ENCODE data around the gene PLXNB3.
"Not testable (repeated sequence)": the region's sequence is repeated elsewhere in the genome, so short reads cannot be mapped to it uniquely, and the experiment has no call there.

PLXNB3 gene

DNA sequence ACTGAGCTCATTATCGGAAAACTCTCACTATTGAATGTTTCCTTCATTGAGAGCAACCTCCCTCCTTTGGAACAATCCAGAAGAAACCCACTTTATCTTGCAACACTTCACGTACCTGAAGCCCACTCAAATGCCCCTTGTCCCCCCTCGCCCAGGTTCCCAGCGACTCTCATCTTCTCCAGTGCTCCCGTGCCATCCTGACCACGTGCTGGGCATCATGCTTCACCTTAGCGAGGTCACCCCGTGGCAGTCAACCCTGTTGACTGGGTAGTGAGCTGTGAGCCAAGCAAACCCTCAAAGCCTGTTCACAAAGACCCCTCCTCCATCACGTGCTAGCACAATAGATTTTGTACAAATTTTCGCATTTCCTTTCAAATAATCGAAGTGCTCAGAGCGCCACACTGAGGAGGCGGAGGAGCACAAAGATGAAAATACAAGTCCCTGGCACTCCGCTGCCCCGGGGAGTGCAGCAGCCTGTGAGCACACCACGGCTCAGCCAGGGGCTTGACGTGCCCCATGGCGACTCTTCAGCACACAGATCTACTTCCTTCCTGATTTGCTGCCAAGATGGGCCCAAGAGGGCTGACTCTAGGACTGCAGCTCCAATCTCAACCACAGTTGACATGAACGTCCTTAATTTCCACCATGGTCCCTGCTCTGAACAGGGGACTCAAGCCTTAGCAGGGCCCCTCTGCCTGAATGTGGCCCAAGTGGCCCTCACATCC, 50.7 kb downstream of the PLXNB3 start:
- TF ChIP-seq, protein P1, sequence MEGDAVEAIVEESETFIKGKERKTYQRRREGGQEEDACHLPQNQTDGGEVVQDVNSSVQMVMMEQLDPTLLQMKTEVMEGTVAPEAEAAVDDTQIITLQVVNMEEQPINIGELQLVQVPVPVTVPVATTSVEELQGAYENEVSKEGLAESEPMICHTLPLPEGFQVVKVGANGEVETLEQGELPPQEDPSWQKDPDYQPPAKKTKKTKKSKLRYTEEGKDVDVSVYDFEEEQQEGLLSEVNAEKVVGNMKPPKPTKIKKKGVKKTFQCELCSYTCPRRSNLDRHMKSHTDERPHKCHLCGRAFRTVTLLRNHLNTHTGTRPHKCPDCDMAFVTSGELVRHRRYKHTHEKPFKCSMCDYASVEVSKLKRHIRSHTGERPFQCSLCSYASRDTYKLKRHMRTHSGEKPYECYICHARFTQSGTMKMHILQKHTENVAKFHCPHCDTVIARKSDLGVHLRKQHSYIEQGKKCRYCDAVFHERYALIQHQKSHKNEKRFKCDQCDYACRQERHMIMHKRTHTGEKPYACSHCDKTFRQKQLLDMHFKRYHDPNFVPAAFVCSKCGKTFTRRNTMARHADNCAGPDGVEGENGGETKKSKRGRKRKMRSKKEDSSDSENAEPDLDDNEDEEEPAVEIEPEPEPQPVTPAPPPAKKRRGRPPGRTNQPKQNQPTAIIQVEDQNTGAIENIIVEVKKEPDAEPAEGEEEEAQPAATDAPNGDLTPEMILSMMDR (IDR thresholded peaks at IDR 0.05; ENCODE audit: insufficient read depth, low read depth, low read length, missing control alignments), result no peak
- no peak overlapping the region for H3K4me3 ChIP-seq (ENCODE audit: low read length)
- DNase-seq (ENCODE audit: low read depth), result no peak

DNA sequence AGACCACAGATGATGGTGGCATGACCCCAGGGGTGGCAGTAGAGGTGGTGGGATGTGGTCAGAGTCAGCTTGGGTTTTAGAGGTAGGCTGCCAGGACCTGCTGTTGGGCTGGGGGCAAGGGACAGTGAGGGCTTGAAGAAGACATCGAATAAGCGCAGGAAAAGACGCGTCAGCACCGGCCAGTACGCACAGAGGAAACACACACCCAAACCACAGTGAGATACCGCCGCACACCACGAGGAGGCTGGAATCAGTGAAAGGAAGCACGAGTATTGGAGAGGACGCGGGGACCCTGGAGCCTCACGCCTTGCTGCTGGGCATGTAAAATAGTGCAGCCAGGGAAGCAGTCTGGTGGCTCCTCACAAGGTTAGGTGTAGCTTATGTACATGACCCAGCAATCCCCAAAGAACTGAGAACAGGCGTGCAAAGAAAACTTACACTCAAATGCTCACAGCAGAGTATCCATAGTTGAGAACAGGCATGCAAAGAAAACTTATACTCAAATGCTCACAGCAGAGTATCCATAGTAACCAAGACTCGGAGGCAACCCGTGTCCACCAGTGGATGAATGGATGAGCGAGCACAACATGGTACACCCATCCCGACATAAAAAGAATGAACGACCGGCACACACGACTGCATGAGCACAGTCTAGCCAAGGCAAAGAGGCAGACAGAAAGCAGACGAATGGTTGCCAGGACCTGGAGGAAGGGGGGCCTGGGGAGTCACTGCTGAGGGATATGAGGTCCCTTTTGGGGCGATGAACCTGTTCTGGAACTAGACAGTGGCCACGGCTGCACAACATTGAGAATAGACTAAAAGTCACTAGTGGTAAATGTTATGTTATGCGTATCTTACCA, 53.0 kb downstream of the PLXNB3 start:
- H3K4me3 ChIP-seq (ENCODE audit: low read length), result no peak overlapping the region
- no peak for DNase-seq (ENCODE audit: low read depth)
- TF ChIP-seq, protein P1 (IDR thresholded peaks at IDR 0.05; ENCODE audit: insufficient read depth, low read depth, low read length, missing control alignments), result no peak

DNA sequence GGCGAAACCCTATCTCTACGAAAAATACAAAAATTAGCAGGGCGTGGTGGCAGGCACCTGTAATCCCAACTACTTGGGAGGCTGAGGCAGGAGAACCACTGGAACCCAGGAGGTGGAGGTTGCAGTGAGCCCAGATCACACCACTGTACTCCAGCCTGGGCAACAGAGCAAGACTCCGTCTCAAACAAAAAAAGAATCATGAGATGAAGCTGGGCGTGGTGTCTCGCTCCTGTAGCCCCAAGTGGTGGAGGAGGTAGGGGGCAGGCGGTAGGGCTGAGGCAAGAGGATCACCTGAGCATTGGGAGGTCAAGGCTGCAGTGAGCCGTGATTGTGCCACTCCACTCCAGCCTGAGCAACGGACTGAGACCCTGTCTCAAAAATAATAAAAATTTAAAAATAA, 54.0 kb downstream of the PLXNB3 start:
- H3K4me3 ChIP-seq (ENCODE audit: low read length), result not testable (repeated sequence)

DNA sequence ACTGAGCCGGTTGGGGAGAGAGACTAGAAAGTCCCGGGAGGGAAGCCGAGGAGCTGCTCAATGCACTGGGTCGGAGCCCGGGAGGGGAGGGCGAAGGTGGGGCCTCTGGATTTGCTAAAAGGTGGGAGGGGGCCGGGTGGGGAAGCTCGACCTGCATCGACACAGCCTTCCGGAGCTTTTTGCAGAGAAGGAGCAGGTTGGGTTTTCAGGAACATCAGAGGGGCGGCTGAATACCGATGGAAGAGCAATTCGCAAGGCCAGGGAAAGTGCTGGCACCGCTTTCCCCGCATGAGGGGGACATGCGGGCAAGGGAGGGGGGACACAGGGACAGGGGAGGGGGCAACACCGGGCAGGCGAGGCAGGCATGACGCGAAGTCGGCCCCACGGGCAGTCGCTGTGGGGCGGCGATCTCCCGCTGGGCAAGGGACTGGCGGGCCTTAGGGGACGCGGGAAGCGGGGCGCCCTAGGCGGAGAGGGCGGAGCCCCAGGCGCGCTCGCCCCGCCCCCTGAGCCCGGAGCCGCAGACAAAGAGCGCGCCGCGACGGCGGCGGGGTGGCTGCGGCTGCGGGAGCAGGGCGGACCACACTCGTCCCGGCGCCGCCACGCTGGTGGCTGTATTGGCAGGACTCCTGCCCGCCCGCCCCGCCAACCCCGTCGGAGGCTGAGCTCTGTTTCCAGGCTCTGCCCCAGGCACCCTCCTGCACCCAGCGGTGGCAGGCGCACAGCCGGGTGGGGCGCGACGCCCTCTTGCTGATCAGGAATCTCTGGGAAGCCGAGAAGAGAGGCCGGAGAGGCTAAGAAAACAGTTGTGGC, 54.7 kb downstream of the PLXNB3 start:
- no peak for DNase-seq (ENCODE audit: low read depth)
- H3K4me3 ChIP-seq (ENCODE audit: low read length), result no peak overlapping the region
- TF ChIP-seq, protein P1 (IDR thresholded peaks at IDR 0.05; ENCODE audit: insufficient read depth, low read depth, low read length, missing control alignments), result no peak

More for the DNA sequence above, 54.0 kb downstream of the PLXNB3 start:
- DNase-seq (ENCODE audit: low read depth), result not testable (repeated sequence)

DNA sequence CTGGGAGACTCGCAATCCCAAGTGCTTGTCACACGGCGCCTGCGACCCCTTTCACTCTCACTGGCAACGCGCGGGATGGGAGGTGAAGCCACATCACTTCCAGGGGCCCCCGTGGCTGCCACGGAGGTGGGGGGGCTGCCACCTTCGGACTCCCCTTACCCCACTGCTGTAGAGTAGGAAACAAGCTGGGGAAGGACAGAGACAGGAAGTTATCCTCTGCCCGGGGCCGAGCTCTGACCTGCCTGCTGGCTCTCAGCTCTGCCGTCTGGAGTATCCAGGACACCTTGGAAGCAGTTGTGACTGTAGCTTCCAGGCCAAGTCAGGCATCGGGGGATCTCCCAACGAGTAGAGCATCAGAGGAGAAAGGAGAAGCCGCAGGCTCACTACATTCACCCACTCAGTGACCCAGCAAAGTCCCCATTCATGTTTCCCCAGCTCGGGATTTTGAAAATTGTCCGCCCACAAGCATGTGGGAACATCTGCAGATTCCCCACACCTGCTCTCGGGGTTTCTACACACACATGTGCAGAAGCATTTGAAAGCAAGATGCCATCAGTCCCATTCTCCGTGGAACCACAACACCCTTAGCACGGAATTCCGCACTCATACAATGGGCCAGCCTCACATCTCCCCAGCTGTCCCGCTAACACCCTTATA, 55.5 kb downstream of the PLXNB3 start:
- DNase-seq (ENCODE audit: low read depth), result no peak
- no peak overlapping the region for H3K4me3 ChIP-seq (ENCODE audit: low read length)
- TF ChIP-seq, protein P1 (IDR thresholded peaks at IDR 0.05; ENCODE audit: insufficient read depth, low read depth, low read length, missing control alignments), result no peak

DNA sequence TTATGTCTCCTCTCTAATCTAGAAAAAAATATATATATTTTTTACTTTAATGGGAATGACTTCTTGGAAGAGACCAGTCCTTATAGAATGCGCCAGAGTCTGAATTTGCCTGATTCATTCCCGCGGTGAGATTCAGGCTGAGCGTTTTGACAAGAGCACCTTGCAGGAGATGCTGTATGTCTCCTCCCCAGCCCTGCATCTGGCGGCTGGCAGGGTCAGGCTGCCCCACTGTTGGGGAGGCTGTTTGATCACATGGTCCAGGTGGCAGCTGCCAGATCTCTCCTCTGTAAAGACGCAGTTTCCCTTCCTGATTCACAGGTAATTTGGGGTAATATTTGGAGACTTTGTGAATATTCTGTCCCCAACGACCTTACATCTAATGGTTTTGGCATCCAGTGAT, 56.6 kb downstream of the PLXNB3 start:
- H3K4me3 ChIP-seq (ENCODE audit: low read length), result no peak overlapping the region
- no peak for DNase-seq (ENCODE audit: low read depth)
- TF ChIP-seq, protein P1 (IDR thresholded peaks at IDR 0.05; ENCODE audit: insufficient read depth, low read depth, low read length, missing control alignments), result no peak

Data from epithelial cell of esophagus (primary cell).